ENCODE results near the gene SPATA7.

SPATA7 gene

DNA sequence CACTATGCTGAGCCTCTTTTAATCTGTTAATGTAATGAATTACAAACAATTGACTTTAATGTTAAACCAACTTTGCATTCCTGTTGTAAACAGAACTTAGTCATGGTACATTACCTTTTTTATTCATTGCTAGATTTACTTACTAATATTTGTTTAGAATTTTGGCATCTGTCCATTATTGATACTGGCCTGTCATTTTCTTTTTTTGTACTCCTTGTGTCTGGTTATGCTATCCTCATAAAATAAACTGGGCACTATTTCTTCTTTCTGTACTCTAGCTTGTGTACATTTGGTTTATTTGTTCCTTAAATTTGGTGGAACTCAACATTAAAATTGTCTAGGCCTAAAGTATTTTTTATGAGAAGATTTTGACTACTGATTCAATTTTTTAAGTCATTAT, 32.1 kb downstream of the SPATA7 start:
- Histone ChIP-seq H3K36me3 (ENCODE audit: low read depth) (peaks cover 17% of the 10 kb centered on the region), H3K4me3 (ENCODE audit: severe bottlenecking) (no peak overlapping the region), H3K27me3 (ENCODE audit: insufficient read depth, poor library complexity, severe bottlenecking) (no peaks in the 10 kb centered on the region), H3K27ac (ENCODE audit: poor library complexity, severe bottlenecking) (no peak overlapping the region), H3K4me1 (ENCODE audit: insufficient read depth, poor library complexity, severe bottlenecking) (no peaks in the 10 kb centered on the region), H3K9me3 (ENCODE audit: severe bottlenecking) (peaks cover 2% of the 10 kb centered on the region)
- TF ChIP-seq, protein P1, sequence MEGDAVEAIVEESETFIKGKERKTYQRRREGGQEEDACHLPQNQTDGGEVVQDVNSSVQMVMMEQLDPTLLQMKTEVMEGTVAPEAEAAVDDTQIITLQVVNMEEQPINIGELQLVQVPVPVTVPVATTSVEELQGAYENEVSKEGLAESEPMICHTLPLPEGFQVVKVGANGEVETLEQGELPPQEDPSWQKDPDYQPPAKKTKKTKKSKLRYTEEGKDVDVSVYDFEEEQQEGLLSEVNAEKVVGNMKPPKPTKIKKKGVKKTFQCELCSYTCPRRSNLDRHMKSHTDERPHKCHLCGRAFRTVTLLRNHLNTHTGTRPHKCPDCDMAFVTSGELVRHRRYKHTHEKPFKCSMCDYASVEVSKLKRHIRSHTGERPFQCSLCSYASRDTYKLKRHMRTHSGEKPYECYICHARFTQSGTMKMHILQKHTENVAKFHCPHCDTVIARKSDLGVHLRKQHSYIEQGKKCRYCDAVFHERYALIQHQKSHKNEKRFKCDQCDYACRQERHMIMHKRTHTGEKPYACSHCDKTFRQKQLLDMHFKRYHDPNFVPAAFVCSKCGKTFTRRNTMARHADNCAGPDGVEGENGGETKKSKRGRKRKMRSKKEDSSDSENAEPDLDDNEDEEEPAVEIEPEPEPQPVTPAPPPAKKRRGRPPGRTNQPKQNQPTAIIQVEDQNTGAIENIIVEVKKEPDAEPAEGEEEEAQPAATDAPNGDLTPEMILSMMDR (IDR thresholded peaks at IDR 0.05; ENCODE audit: poor library complexity, severe bottlenecking), result no peak
- no peak for DNase-seq (ENCODE audit: low spot score)
- ATAC-seq (ENCODE audit: low read depth), result no peak

DNA sequence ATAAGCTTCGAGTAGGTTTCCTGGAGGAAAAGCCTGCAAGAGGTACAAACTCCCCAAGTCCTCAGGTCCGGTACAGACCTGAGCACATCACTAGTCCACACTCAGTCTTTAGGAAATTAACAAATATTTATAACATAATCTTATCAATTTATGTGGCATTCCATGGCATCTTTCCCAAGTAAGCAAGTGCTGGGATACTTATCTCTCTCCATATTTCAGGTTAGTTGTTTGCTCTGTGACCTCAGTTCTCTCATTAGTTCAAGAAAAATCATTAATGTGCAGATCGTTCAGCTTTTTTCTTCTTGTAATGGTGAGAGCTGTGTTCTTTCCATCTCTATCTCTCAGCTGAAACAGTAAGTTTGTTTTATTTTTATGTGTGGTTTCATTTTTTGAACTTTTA, 34.7 kb downstream of the SPATA7 start:
- DNase-seq (ENCODE audit: low spot score), result no peak
- Histone ChIP-seq H3K36me3 (ENCODE audit: low read depth) (peaks cover 17% of the 10 kb centered on the region), H3K4me1 (ENCODE audit: insufficient read depth, poor library complexity, severe bottlenecking) (no peaks in the 10 kb centered on the region), H3K27ac (ENCODE audit: poor library complexity, severe bottlenecking) (no peak overlapping the region), H3K4me3 (ENCODE audit: severe bottlenecking) (no peak overlapping the region), H3K27me3 (ENCODE audit: insufficient read depth, poor library complexity, severe bottlenecking) (no peaks in the 10 kb centered on the region), H3K9me3 (ENCODE audit: severe bottlenecking) (peaks cover 2% of the 10 kb centered on the region)
- TF ChIP-seq, protein P1 (IDR thresholded peaks at IDR 0.05; ENCODE audit: poor library complexity, severe bottlenecking), result no peak
- ATAC-seq (ENCODE audit: low read depth), result no peak

DNA sequence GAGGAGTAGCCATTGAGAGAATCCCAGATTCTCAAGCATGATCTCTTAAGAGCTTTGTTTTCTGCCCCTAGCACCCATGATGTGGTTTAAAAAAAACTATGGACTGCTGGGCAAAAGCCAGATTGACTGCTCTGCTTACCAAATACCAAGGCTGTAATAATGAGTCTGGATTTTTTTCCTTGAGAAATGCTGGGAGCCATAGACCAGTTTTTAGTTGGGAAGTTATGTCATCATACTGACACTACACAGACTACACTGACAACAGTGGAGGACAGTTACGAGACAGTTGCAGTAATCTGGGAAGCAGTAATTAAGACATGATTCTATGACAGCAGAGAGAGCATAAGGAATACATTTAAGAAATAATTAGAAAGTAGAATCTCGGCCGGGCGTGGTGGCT, 35.8 kb downstream of the SPATA7 start:
- no peak for ATAC-seq (ENCODE audit: low read depth)
- DNase-seq (ENCODE audit: low spot score), result no peak
- Histone ChIP-seq H3K27me3 (ENCODE audit: insufficient read depth, poor library complexity, severe bottlenecking) (no peaks in the 10 kb centered on the region), H3K9me3 (ENCODE audit: severe bottlenecking) (peaks cover 2% of the 10 kb centered on the region), H3K4me1 (ENCODE audit: insufficient read depth, poor library complexity, severe bottlenecking) (no peaks in the 10 kb centered on the region), H3K36me3 (ENCODE audit: low read depth) (peaks cover 17% of the 10 kb centered on the region), H3K4me3 (ENCODE audit: severe bottlenecking) (no peak overlapping the region), H3K27ac (ENCODE audit: poor library complexity, severe bottlenecking) (no peak overlapping the region)
- TF ChIP-seq, protein P1 (IDR thresholded peaks at IDR 0.05; ENCODE audit: poor library complexity, severe bottlenecking), result no peak

DNA sequence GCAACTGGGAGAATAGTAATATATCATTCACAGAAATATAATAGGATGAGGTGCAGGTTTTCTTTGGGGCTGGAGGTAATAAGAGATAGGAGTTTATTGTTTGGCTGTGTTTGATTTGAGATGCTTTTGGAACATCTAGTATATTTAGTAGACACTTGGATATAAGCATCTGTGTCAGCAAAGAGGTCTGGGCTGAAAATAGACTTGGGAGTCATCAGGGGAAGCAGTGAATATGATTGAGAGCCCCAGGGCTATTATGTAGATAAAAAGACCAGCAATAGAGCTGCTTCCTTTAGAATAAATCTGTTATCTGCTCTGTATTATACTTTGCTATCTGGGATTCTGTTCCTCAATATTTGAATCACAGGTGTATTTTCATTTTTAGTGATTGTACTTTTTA, 36.6 kb downstream of the SPATA7 start:
- Histone ChIP-seq H3K4me3 (ENCODE audit: severe bottlenecking) (no peak overlapping the region), H3K27me3 (ENCODE audit: insufficient read depth, poor library complexity, severe bottlenecking) (no peaks in the 10 kb centered on the region), H3K27ac (ENCODE audit: poor library complexity, severe bottlenecking) (no peak overlapping the region), H3K9me3 (ENCODE audit: severe bottlenecking) (peaks cover 2% of the 10 kb centered on the region), H3K36me3 (ENCODE audit: low read depth) (peaks cover 11% of the 10 kb centered on the region), H3K4me1 (ENCODE audit: insufficient read depth, poor library complexity, severe bottlenecking) (no peaks in the 10 kb centered on the region)
- TF ChIP-seq, protein P1 (IDR thresholded peaks at IDR 0.05; ENCODE audit: poor library complexity, severe bottlenecking), result no peak
- DNase-seq (ENCODE audit: low spot score) (no peak), ATAC-seq (ENCODE audit: low read depth) (no peak)

DNA sequence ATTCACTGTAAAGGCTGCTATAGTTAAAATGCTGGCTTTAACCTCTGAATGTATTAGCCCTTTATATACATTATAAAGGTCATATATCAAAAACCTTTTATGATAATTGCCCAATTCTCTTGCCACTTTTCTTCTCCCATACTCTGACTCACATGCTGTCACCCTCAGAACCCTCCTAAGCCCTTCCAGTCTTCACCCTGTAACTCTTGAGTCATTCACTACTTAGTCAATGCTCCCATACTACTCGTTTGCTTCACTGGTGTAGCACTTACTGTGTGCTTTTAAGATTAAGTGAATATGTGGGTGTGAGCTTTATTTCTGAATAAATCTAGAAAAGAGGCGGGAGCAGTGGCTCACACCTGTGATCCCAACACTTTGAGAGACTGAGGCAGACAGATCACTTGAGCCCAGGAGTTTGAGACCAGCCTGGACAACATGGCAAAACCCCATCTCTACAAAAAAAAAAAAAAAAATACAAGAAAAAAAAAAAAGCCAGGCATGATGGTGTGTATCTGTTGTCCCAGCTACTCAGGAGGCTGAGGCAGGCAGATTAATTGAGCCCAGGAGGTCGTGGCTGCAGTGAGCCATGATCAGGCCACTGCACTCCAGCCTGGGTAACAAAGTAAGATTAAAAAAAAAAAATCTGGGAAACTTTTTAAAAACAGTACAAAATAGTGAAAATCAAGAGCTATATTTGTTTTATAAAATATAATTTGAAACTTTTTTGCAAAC, 37.6 kb downstream of the SPATA7 start:
- Histone ChIP-seq H3K4me1 (ENCODE audit: insufficient read depth, poor library complexity, severe bottlenecking) (no peaks in the 10 kb centered on the region), H3K9me3 (ENCODE audit: severe bottlenecking) (peaks cover 2% of the 10 kb centered on the region), H3K36me3 (ENCODE audit: low read depth) (peaks cover 5% of the 10 kb centered on the region), H3K27me3 (ENCODE audit: insufficient read depth, poor library complexity, severe bottlenecking) (no peaks in the 10 kb centered on the region), H3K27ac (ENCODE audit: poor library complexity, severe bottlenecking) (no peak overlapping the region), H3K4me3 (ENCODE audit: severe bottlenecking) (no peak overlapping the region)
- no peak for DNase-seq (ENCODE audit: low spot score)
- TF ChIP-seq, protein P1 (IDR thresholded peaks at IDR 0.05; ENCODE audit: poor library complexity, severe bottlenecking), result no peak
- peak; percentile 100 for ATAC-seq (ENCODE audit: low read depth)

All from RWPE2 (cell line).